ENCODE data around the gene DAB1.

DNA sequence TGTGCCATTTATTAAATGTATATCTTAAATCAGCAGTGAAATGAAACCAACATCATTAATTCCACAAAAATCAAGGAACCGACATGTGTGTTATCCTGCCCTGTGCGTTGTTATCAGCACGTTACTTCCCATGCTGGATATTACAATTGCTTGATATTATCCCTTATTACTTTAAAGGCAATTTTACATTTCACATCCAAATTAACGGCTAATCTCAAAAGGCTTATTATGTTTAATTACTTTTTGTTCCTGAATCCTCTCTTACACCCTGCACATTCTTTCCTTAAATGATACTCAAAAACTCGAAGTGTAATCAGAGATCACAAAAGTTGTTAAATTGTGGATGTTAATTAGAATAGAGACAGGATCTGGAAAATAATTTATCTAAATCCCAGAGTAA lies 167.9 kb downstream of the DAB1 start:
- TF ChIP-seq, protein P1, sequence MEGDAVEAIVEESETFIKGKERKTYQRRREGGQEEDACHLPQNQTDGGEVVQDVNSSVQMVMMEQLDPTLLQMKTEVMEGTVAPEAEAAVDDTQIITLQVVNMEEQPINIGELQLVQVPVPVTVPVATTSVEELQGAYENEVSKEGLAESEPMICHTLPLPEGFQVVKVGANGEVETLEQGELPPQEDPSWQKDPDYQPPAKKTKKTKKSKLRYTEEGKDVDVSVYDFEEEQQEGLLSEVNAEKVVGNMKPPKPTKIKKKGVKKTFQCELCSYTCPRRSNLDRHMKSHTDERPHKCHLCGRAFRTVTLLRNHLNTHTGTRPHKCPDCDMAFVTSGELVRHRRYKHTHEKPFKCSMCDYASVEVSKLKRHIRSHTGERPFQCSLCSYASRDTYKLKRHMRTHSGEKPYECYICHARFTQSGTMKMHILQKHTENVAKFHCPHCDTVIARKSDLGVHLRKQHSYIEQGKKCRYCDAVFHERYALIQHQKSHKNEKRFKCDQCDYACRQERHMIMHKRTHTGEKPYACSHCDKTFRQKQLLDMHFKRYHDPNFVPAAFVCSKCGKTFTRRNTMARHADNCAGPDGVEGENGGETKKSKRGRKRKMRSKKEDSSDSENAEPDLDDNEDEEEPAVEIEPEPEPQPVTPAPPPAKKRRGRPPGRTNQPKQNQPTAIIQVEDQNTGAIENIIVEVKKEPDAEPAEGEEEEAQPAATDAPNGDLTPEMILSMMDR (IDR thresholded peaks at IDR 0.05; ENCODE audit: insufficient read depth, low read depth, low read length): no peak
- TF ChIP-seq EZH2 (IDR thresholded peaks at IDR 0.05; ENCODE audit: insufficient read depth, low read length): no peak

All from astrocyte (in vitro differentiated cells and primary cell).